T-helper 1 cell treated with Interleukin-12 subunit alpha and Interleukin-12 subunit beta and Interleukin-4 antibody, amounts not matched to agents 30 μg/mL and 1 μg/mL, for 36 hours (primary cell): ENCODE measurements around the gene MFSD6L.

ENCODE experiments used
- H3K27ac Mint-ChIP-seq: one replicate; pipeline ENCODE4 v1.8.0; 2021; ENCODE audit warnings: mild to moderate bottlenecking, mixed read lengths
- H3K27me3 Mint-ChIP-seq: one replicate; pipeline ENCODE4 v1.8.0; 2021; ENCODE audit warnings: low read depth, mixed read lengths
- H3K36me3 Mint-ChIP-seq: one replicate; pipeline ENCODE4 v1.8.0; 2021; ENCODE audit warnings: low read depth, mixed read lengths
- H3K4me1 Mint-ChIP-seq: one replicate; pipeline ENCODE4 v1.8.0; 2021; ENCODE audit warnings: low read depth, mixed read lengths
- H3K4me3 Mint-ChIP-seq: one replicate; pipeline ENCODE4 v1.8.0; 2021; ENCODE audit warnings: mild to moderate bottlenecking, moderate library complexity, mixed read lengths
- H3K9me3 Mint-ChIP-seq: one replicate; pipeline ENCODE4 v1.8.0; 2021; ENCODE audit warnings: mixed read lengths

MFSD6L gene

DNA sequence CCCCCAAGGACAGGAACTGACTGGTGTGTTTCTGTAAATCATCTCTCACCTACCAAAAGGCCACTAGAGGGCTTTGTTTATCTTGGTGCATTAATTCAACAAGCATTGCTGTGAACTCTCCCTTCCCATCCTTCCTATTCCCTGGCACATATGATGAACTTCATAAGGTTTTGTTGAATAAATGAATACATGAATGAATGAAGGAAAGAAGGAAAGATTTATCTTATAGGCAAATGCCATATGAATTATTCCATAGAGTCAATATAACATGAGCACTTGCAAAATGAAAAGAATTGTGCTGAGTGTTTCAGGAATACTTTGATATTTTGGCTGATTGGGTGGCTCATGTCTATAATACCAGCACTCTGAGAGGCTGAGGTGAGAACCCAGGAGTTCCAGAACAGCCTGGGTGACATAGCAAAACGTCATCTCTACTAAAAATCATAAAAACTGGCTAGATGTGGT, 45.2 kb downstream of the MFSD6L start:
- no peak overlapping the region for H3K4me3 Mint-ChIP-seq
- H3K4me1 Mint-ChIP-seq = no peaks in the 10 kb centered on the region
- no peaks in the 10 kb centered on the region for H3K36me3 Mint-ChIP-seq
- H3K27ac Mint-ChIP-seq = no peak overlapping the region
- no peaks in the 10 kb centered on the region for H3K9me3 Mint-ChIP-seq
- H3K27me3 Mint-ChIP-seq = peaks cover 25% of the 10 kb centered on the region

DNA sequence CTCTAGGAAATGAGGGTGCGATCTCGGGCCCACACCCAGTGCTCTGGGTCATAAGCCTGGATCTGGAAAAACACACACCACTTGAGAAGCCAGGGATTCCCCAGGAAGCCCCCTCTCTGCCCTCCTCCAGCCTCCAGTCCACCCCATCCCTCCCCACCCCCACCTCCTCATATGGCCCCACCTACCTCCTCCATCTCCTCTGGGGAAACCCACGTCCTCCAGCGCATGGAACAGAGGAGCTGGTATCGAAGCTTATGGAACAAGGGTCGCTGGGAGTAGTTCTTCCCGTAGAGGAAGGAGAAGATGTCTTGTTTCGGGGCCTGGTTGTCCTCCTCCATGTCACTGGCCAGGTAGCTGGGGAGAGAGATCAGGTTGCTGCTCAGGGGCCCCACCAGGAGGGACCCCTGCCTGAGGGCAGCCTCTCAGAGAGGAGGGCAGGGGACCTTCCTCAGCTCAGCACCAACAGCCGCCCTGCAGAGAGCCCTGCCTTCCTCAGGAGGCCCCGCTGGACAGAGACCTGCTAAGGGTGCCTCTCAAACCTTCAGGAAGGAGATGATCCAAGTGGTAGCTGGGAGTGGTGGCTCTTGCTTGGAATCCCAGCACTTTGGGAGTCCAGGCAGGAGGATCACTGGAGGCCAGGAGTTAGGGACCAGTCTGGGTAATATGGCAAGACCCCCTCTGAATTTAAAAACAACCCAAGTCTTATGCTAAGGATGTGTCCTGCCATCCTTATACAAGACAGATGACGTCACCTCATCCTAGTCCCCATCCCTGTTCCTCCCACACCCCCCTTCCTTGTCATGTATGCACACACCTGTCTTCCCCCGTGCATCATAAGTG, 45.8 kb downstream of the MFSD6L start:
- Mint-ChIP-seq H3K4me3 (no peak overlapping the region), H3K9me3 (no peaks in the 10 kb centered on the region), H3K27ac (no peak overlapping the region), H3K4me1 (no peaks in the 10 kb centered on the region), H3K27me3 (peaks cover 29% of the 10 kb centered on the region), H3K36me3 (no peaks in the 10 kb centered on the region)

DNA sequence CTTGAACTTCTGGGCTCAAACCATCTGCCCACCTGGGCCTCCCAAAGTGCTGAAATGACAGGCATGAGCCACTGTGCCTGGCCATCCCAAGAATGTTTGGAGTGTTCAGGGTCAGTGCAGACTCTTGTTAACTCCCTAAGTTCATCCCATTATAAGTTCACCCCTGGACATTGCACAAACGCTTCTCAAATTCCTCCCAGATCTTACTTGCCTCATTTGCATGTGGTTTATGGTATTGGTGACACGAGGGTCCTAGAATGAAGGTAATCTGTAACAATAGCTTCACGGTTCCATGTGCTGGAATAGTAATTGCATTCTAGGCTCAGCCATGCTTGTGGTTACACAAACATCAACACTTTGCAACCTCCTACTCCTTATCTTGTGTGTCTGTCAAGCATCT, 49.5 kb downstream of the MFSD6L start:
- Mint-ChIP-seq H3K27ac (no peak overlapping the region), H3K4me3 (no peak overlapping the region), H3K4me1 (peaks cover 6% of the 10 kb centered on the region), H3K27me3 (peaks cover 32% of the 10 kb centered on the region), H3K9me3 (no peaks in the 10 kb centered on the region), H3K36me3 (no peaks in the 10 kb centered on the region)

DNA sequence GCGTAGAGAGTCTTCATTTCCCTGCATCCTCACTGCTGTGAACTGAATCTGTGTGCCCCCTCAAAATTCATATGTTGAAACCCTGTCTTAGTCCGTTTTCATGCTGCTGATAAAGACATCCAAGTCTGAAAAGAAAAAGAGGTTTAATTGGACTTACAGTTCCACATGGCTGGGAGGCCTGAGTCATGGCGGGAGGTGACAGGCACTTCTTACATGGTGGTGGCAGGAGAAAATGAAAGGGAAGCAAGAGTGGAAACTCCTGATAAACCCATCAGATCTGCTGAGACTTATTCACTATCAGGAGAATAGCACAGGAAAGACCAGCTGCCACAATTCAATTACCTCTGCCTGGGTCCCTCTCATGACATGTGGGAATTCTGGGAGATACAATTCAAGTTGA, 51.4 kb downstream of the MFSD6L start:
- Mint-ChIP-seq H3K27me3 (peaks cover 28% of the 10 kb centered on the region), H3K36me3 (no peaks in the 10 kb centered on the region), H3K4me1 (peaks cover 8% of the 10 kb centered on the region), H3K27ac (no peak overlapping the region), H3K9me3 (no peaks in the 10 kb centered on the region), H3K4me3 (no peak overlapping the region)
